Kidney (tissue), 22 donors: ENCODE results near the gene KNTC1. TPM values are rescaled to one million over a fixed set of nuclear protein-coding genes. Genes with fewer than 3 reads are reported as not detected.

ENCODE experiments used
- DNase-seq, 5 donors: peaks; one replicate each; pipeline ENCODE4 v3.0.0-alpha.2; 2013 to 2020
- FAIRE-seq: peaks from 2 replicates; lab custom pipeline; 2012; peaks lifted over from hg19 to GRCh38; lab: Jason Lieb, UNC
- H3K27ac ChIP-seq, 2 donors: one replicate each; pipeline ENCODE4 v1.7.0; 2013; ENCODE audit warnings: low read depth in 2 of 2, low read length in 2 of 2, inconsistent platforms in 1 of 2
- H3K27me3 ChIP-seq: one replicate; pipeline ENCODE4 v1.7.1; 2013; ENCODE audit warnings: low read length, inconsistent platforms; ENCODE audit not compliant: control insufficient read depth, insufficient read depth
- H3K36me3 ChIP-seq, 3 donors: one replicate each; pipeline versions ENCODE4 v1.7.0 to v1.7.1; 2013; ENCODE audit warnings: low read length in 3 of 3, control low read depth in 1 of 3, inconsistent platforms in 1 of 3; ENCODE audit not compliant: insufficient read depth in 3 of 3, control insufficient read depth in 2 of 3
- H3K4me1 ChIP-seq, 3 donors: one replicate each; pipeline versions ENCODE4 v1.7.0 to v1.7.1; 2013; ENCODE audit warnings: low read length in 3 of 3, inconsistent platforms in 1 of 3, low read depth in 1 of 3; ENCODE audit not compliant: control insufficient read depth in 2 of 3, insufficient read depth in 2 of 3
- H3K4me3 ChIP-seq, 3 donors: one replicate each; pipeline versions ENCODE4 v1.7.0 to v1.8.1; 2013; ENCODE audit warnings: low read length in 3 of 3, control low read depth in 1 of 3, inconsistent platforms in 1 of 3
- H3K9ac ChIP-seq, 3 donors: one replicate each; pipeline versions ENCODE4 v1.7.0 to v1.7.1; 2013; ENCODE audit warnings: low read length in 3 of 3, control low read depth in 1 of 3, inconsistent platforms in 1 of 3
- H3K9me3 ChIP-seq, 3 donors: one replicate each; pipeline versions ENCODE4 v1.7.0 to v1.7.1; 2013; ENCODE audit warnings: low read length in 3 of 3, control low read depth in 1 of 3, inconsistent platforms in 1 of 3; ENCODE audit not compliant: control insufficient read depth in 2 of 3, insufficient read depth in 1 of 3
- CTCF ChIP-seq: IDR thresholded peaks from 3 replicates; pipeline ENCODE4 v1.5.1; 2012; ENCODE audit warnings: mild to moderate bottlenecking, moderate library complexity, borderline replicate concordance; ENCODE audit not compliant: insufficient read depth; ENCODE audit errors: extremely low read depth
- intact Hi-C: fragments of 100-400 bp; cut with DNase I; formaldehyde crosslinking; loops from one replicate; pipeline ENCODE4 v1.11.1; 2022
- long read RNA-seq, 10 donors: library from polyadenylated mRNA in 1 of 10; unstranded in 1 of 10; transcript quantifications; one replicate each; pipeline ENCODE4 v2.0.0 and lab custom pipeline, GENCODE V29; 2021 to 2026
- polyA plus RNA-seq: library from polyadenylated mRNA; stranded (reverse); fragments of 350-450 nt; fragmentation: Illumina TruSeq; extraction: RNeasy Lipid Tissue Mini Kit (QIAGEN cat#74804); gene quantifications from one replicate; pipeline ENCODE4 v1.2.3, GENCODE V29; 2014; ENCODE audit warnings: low read depth, low replicate concordance; ENCODE audit not compliant: insufficient read depth
- total RNA-seq: library from RNA; stranded (reverse); fragmentation: NEBNext Ultra II Directional; extraction: Animal tissue kit (Norgen Biotek cat#: 25700); gene quantifications from one replicate; pipeline ENCODE4 v1.2.1, GENCODE V29; 2021
- donor health status: control.
- donor health status: control.
- donor health status: control.
- donor health status: control.
- donor health status: control.
- donor health status: DM: yes; HTN: yes; CAD: no.
- donor health status: Normal renal cell carcinoma (clear cell type).

Gene KNTC1
- 12.6 TPM for total RNA-seq
- 4.3 TPM for polyA plus RNA-seq
- long read RNA-seq, donor 1, partial matches to known transcripts: 0 of 2 reads
- long read RNA-seq, donor 1, other reads (novel, unspliced or antisense): 0 of 2 reads
- long read RNA-seq, donor 2, partial matches to known transcripts: 0 of 1 reads
- long read RNA-seq, donor 2, other reads (novel, unspliced or antisense): 0 of 1 reads
- long read RNA-seq, donor 3: 0 reads
- long read RNA-seq, donor 4, partial matches to known transcripts: 0 of 1 reads
- long read RNA-seq, donor 4, other reads (novel, unspliced or antisense): 0 of 1 reads
- long read RNA-seq, donor 5: 0 reads
- long read RNA-seq, donor 6: 0 reads
- long read RNA-seq, donor 7, partial matches to known transcripts: 2 of 3 reads
- long read RNA-seq, donor 7, other reads (novel, unspliced or antisense): 1 of 3 reads
- long read RNA-seq, donor 8, partial matches to known transcripts: 0 of 1 reads
- long read RNA-seq, donor 8, other reads (novel, unspliced or antisense): 0 of 1 reads
- long read RNA-seq, donor 9: 0 reads
- long read RNA-seq, donor 10, partial matches to known transcripts: 0 of 1 reads
- long read RNA-seq, donor 10, other reads (novel, unspliced or antisense): 0 of 1 reads

- Histone ChIP-seq H3K4me3 (peak within 1 kb of the TSS; percentile 100), H3K27ac (peak within 1 kb of the TSS; percentile 99), H3K9ac (peak within 1 kb of the TSS; percentile 100), H3K27me3 (no peaks in the 10 kb centered on the region), H3K36me3 (peaks cover 0 to 5% (median 0%) of the 10 kb centered on the region in 3 donors), H3K4me1 (peaks cover 0 to 21% (median 18%) of the 10 kb centered on the region in 3 donors), H3K9me3 (no peaks in the 10 kb centered on the region)
- FAIRE-seq (peak; percentile 98), DNase-seq (peak; percentile 99 to 100 (median 99))
- TF ChIP-seq CTCF: no peak
- intact Hi-C loops: no loop called here
Observed at GRCh38 chr12:122526683-122527477, at the start of gene KNTC1, which contains the start of gene RSRC2. TSS of gene KNTC1 (plus strand) at chr12:122527249. CDS start at chr12:122530064, 2,815 bp downstream. TSS of gene RSRC2 (minus strand) at chr12:122526936. CDS start at chr12:122526853, 83 bp downstream.

- peaks cover 10 to 56% (median 27%) of the 10 kb centered on the region in 3 donors for H3K36me3 ChIP-seq
- H3K27me3 ChIP-seq: no peaks in the 10 kb centered on the region
- H3K9ac ChIP-seq: no peak overlapping the region
- no peaks in the 10 kb centered on the region for H3K4me1 ChIP-seq
- H3K9me3 ChIP-seq: no peaks in the 10 kb centered on the region
- H3K4me3 ChIP-seq: no peak overlapping the region
- intact Hi-C loops: no loop called here
- H3K27ac ChIP-seq: no peak overlapping the region
- no peak for TF ChIP-seq CTCF
- no peak for DNase-seq
- no peak for FAIRE-seq
Observed at GRCh38 chr12:122480753-122481152, 46.3 kb upstream of the KNTC1 start.

- no peak for FAIRE-seq
- no peak for TF ChIP-seq CTCF
Observed at GRCh38 chr12:122481861-122482260, 45.2 kb upstream of the KNTC1 start.

More at GRCh38 chr12:122481861-122482260, 45.2 kb upstream of the KNTC1 start:
- Histone ChIP-seq H3K4me1 (no peaks in the 10 kb centered on the region), H3K36me3 (peaks cover 11 to 50% (median 25%) of the 10 kb centered on the region in 3 donors), H3K27ac (no peak overlapping the region), H3K27me3 (no peaks in the 10 kb centered on the region), H3K9me3 (no peaks in the 10 kb centered on the region), H3K4me3 (no peak overlapping the region), H3K9ac (no peak overlapping the region)
- intact Hi-C loops: no loop called here
- DNase-seq: no peak
